K562 (cell line): ENCODE results near the gene SUPT5H. TPM values are rescaled to one million over a fixed set of nuclear protein-coding genes. Genes with fewer than 3 reads are reported as not detected.

Experiments used
- ATAC-seq: fragments of 200-7000 bp; cut with Tn5 transposase; 3 replicates; pipeline ENCODE4 v1.9.1; 2020; ENCODE audit warnings: moderate library complexity
- BruUV-seq: library from RNA; stranded (reverse); fragments of 400-500 nt; replicated peaks from 2 replicates; lab custom pipeline; 2021; lab: Mats Ljungman, UMichigan
- CTCF ChIA-PET: fragments of 300-600 bp; formaldehyde crosslinking; extraction: SDS; loops from one replicate; lab custom pipeline; 2021; ENCODE audit warnings: low intra/inter-chr PET ratio; lab: Yijun Ruan, JAX
- POLR2A ChIA-PET: fragments of 300-600, 350-650 bp; sonication (Branson Sonifier 250); formaldehyde crosslinking; extraction: SDS; loops from one replicate; lab custom pipeline; 2021; ENCODE audit warnings: antibody characterized with exemption, inconsistent platforms; lab: Yijun Ruan, JAX
- DNase-seq, 4 experiments: peaks; one replicate each; pipeline versions ENCODE4 v3.0.0 to v3.0.0-alpha.2; 2011 to 2018; ENCODE audit warnings: low spot score in 3 of 4, mixed read lengths in 3 of 4; ENCODE audit errors: extremely low read depth in 1 of 4
- FAIRE-seq: peaks from 2 replicates; lab custom pipeline; 2011; peaks lifted over from hg19 to GRCh38; lab: Jason Lieb, UNC
- H2AFZ ChIP-seq: 2 replicates; pipeline ENCODE4 v1.6.0; 2011; ENCODE audit warnings: low read depth, low read length, control low read depth, inconsistent platforms
- H3K27ac ChIP-seq: fragments of 200-600 bp; 3 replicates; pipeline ENCODE4 v1.8.0; 2011; ENCODE audit warnings: low read depth, mild to moderate bottlenecking, control low read depth, inconsistent platforms, low read length, moderate library complexity, mixed read lengths; ENCODE audit errors: extremely low read depth
- H3K27me3 ChIP-seq, 2 experiments: fragments of 300-600 bp in 1 of 2; 2 replicates in 1 of 2; 3 replicates in 1 of 2; pipeline versions ENCODE4 v1.6.0 to v1.8.0; 2011; ENCODE audit warnings: inconsistent platforms in 2 of 2, low read length in 2 of 2, mild to moderate bottlenecking in 1 of 2, mixed read lengths in 1 of 2, moderate library complexity in 1 of 2; ENCODE audit not compliant: control insufficient read depth in 2 of 2, insufficient read depth in 2 of 2
- H3K36me3 ChIP-seq: fragments of 300-600 bp; 3 replicates; pipeline ENCODE4 v1.8.0; 2011; ENCODE audit warnings: mild to moderate bottlenecking, low read length, inconsistent platforms; ENCODE audit not compliant: control insufficient read depth, insufficient read depth
- H3K4me1 ChIP-seq, 2 experiments: fragments of 200-600 bp in 1 of 2; replicated peaks in 1 of 2; 2 replicates in 1 of 2; 3 replicates in 1 of 2; pipeline versions ENCODE4 v1.5.1 to v1.8.0; 2011; ENCODE audit warnings: inconsistent platforms in 2 of 2, low read length in 2 of 2, mild to moderate bottlenecking in 1 of 2, mixed read lengths in 1 of 2, moderate library complexity in 1 of 2; ENCODE audit not compliant: control insufficient read depth in 2 of 2, insufficient read depth in 2 of 2
- H3K4me2 ChIP-seq: 2 replicates; pipeline ENCODE4 v1.6.1; 2011; ENCODE audit warnings: low read length, control low read depth, inconsistent platforms, mixed read lengths; ENCODE audit not compliant: insufficient read depth
- H3K4me3 ChIP-seq: fragments of 200-600 bp; sonication (generic), shearing (Covaris generic); 2 replicates; pipeline ENCODE4 v1.5.1; 2016; ENCODE audit warnings: control low read depth, inconsistent platforms
- H3K79me2 ChIP-seq: fragments of 200-600 bp; 3 replicates; pipeline ENCODE4 v1.8.0; 2011; ENCODE audit warnings: low read length, inconsistent platforms; ENCODE audit not compliant: control insufficient read depth, insufficient read depth
- H3K9ac ChIP-seq, 2 experiments: 2 replicates each; pipeline versions ENCODE4 v1.6.0 to v1.6.1; 2011; ENCODE audit warnings: low read depth in 2 of 2, low read length in 2 of 2, control low read depth in 1 of 2, inconsistent platforms in 1 of 2, mild to moderate bottlenecking in 1 of 2, mixed read lengths in 1 of 2; ENCODE audit not compliant: insufficient read depth in 1 of 2
- H3K9me1 ChIP-seq: one replicate; pipeline ENCODE4 v1.6.0; 2011; ENCODE audit warnings: inconsistent platforms, mild to moderate bottlenecking, low read length, moderate library complexity; ENCODE audit not compliant: control insufficient read depth, insufficient read depth
- H3K9me3 ChIP-seq: replicated peaks from 2 replicates; pipeline ENCODE4 v1.5.1; 2011; ENCODE audit warnings: low read depth, low read length, inconsistent platforms; ENCODE audit not compliant: control insufficient read depth, insufficient read depth
- H4K20me1 ChIP-seq: replicated peaks from 2 replicates; pipeline ENCODE4 v1.6.1; 2011; ENCODE audit warnings: low read length, inconsistent platforms, mixed read lengths; ENCODE audit not compliant: control insufficient read depth, insufficient read depth
- ARHGAP35 ChIP-seq: fragments of 450-650 bp; IDR thresholded peaks from 2 replicates; pipeline ENCODE4 v1.6.1; 2018; ENCODE audit not compliant: partially characterized antibody
- DDX20 ChIP-seq: fragments of 450-650 bp; IDR thresholded peaks from 2 replicates; pipeline ENCODE4 v1.6.1; 2016; ENCODE audit warnings: missing genetic modification characterization, low read depth, mild to moderate bottlenecking, missing compliant biosample characterization, moderate library complexity
- ELF2 ChIP-seq: fragments of 250-450 bp; sonication (Bioruptor Pico); IDR thresholded peaks from 2 replicates; pipeline ENCODE4 v1.5.0; 2021; ENCODE audit warnings: mild to moderate bottlenecking
- GTF2A2 ChIP-seq: IDR thresholded peaks from 2 replicates; pipeline ENCODE4 v1.6.1; 2016; ENCODE audit warnings: mild to moderate bottlenecking, missing genetic modification characterization, missing compliant biosample characterization
- HMGN3 ChIP-seq: IDR thresholded peaks from 2 replicates; pipeline ENCODE4 v1.6.1; 2011; ENCODE audit warnings: borderline replicate concordance, low read depth, mild to moderate bottlenecking, mixed read lengths, low read length; ENCODE audit not compliant: insufficient read length; ENCODE audit errors: extremely low read depth
- POLR2A ChIP-seq: fragments of 450-650 bp; conservative IDR thresholded peaks from 2 replicates; pipeline ENCODE4 v1.6.1; 2016
- POLR2AphosphoS5 ChIP-seq: IDR thresholded peaks from 2 replicates; pipeline ENCODE4 v1.6.1; 2011; ENCODE audit warnings: mild to moderate bottlenecking, low read depth, low read length, moderate library complexity; ENCODE audit not compliant: control insufficient read depth, insufficient read depth
- POLR2G ChIP-seq: fragments of 200-400 bp; formaldehyde crosslinking; IDR thresholded peaks from 2 replicates; pipeline ENCODE4 v1.6.1; 2017; ENCODE audit warnings: low read depth, mild to moderate bottlenecking, antibody characterized with exemption, low read length, moderate library complexity
- SIN3A ChIP-seq, 2 experiments: fragments of 150-350 bp in 1 of 2; IDR thresholded peaks; 2 replicates each; pipeline ENCODE4 v1.6.1; 2011 to 2016; ENCODE audit warnings: borderline replicate concordance in 2 of 2, low read depth in 2 of 2, low read length in 2 of 2, mild to moderate bottlenecking in 2 of 2, moderate library complexity in 2 of 2; ENCODE audit not compliant: control insufficient read depth in 1 of 2
- TAF1 ChIP-seq: IDR thresholded peaks from 2 replicates; pipeline ENCODE4 v1.6.1; 2011; ENCODE audit warnings: mild to moderate bottlenecking, low read length, moderate library complexity; ENCODE audit not compliant: insufficient read depth, control insufficient read depth, severe bottlenecking; ENCODE audit errors: extremely low read depth
- TAF9B ChIP-seq: fragments of 450-650 bp; IDR thresholded peaks from 2 replicates; pipeline ENCODE4 v1.6.1; 2018; ENCODE audit warnings: mild to moderate bottlenecking; ENCODE audit not compliant: partially characterized antibody
- U2AF1 ChIP-seq: fragments of 200-400 bp; formaldehyde crosslinking; optimal IDR thresholded peaks from 2 replicates; pipeline ENCODE3; 2017; ENCODE audit warnings: mild to moderate bottlenecking, low read depth, low read length, moderate library complexity
- ZBTB7A ChIP-seq: IDR thresholded peaks from 2 replicates; pipeline ENCODE4 v1.6.1; 2011; ENCODE audit warnings: low read depth, mild to moderate bottlenecking, low read length, moderate library complexity, borderline replicate concordance; ENCODE audit not compliant: control insufficient read depth
- ZFX ChIP-seq: sonication (generic); formaldehyde crosslinking; IDR thresholded peaks from 2 replicates; pipeline ENCODE4 v1.8.0; 2022; ENCODE audit warnings: mild to moderate bottlenecking, missing genetic modification reagents, moderate library complexity
- WGBS: fragments of 100-300 bp; shearing (Covaris generic); methylation state at CpG from one replicate; pipeline ENCODE4 v1.1.6; 2016; ENCODE audit warnings: low coverage, mixed read lengths; ENCODE audit not compliant: insufficient coverage; ENCODE audit errors: missing lambda C conversion rate; 5-methylcytosine and 5-hydroxymethylcytosine counted together
- in situ Hi-C: fragments of 300-500 bp; cut with MboI; formaldehyde crosslinking; loops from 4 replicates; pipeline ENCODE4 v1.15.0; 2018; ENCODE audit warnings: inconsistent platforms, mixed read lengths
- intact Hi-C: fragments of 100-400 bp; cut with micrococcal nuclease; formaldehyde crosslinking; loops from 2 replicates; pipeline ENCODE4 v1.14.2; 2022
- polyA plus RNA-seq, 8 experiments: library from polyadenylated mRNA; depleted of rRNA in 4 of 8; stranded (reverse) in 5 of 8; unstranded in 3 of 8; fragments of >200 nt; fragmentation: Nextera tagmentation in 2 of 8; fragmentation: Illumina TruSeq in 1 of 8; extraction: Ambion mirVana in 2 of 8; extraction: Trizol in 1 of 8; gene quantifications; 2 replicates each; pipeline versions ENCODE4 v1.2.1 to v1.2.3, GENCODE V29; 2011 to 2014; ENCODE audit warnings: inconsistent platforms in 1 of 8, missing spikeins in 1 of 8
- total RNA-seq, 7 experiments: library from RNA; depleted of rRNA in 6 of 7; stranded (reverse); fragments of >200 nt in 6 of 7; fragmentation: Illumina TruSeq in 2 of 7; extraction: Trizol in 2 of 7; gene quantifications; 2 replicates each; pipeline versions ENCODE4 v1.2.1 to v1.2.3, GENCODE V29; 2011 to 2021; ENCODE audit warnings: low replicate concordance in 1 of 7
- TF ChIP-seq, protein P1 (sequence below), 2 experiments: fragments of 450-650 bp in 1 of 2; IDR thresholded peaks; 2 replicates each; pipeline ENCODE4 v1.6.1; 2011 to 2017; ENCODE audit warnings: low read depth in 2 of 2, antibody characterized with exemption in 1 of 2, borderline replicate concordance in 1 of 2, low read length in 1 of 2, mild to moderate bottlenecking in 1 of 2, mixed read lengths in 1 of 2; ENCODE audit not compliant: control insufficient read depth in 1 of 2
- TF ChIP-seq, protein P2 (sequence below): sonication (generic); formaldehyde crosslinking; IDR thresholded peaks from 2 replicates; pipeline ENCODE4 v1.8.0; 2022; ENCODE audit warnings: missing genetic modification reagents, mild to moderate bottlenecking, moderate library complexity, borderline replicate concordance

Gene SUPT5H
- total and polyA plus RNA-seq, 9 of the 15 experiments (the other 6 are each of a cell fraction or from before 2014, with no cell fraction given): 13.3 to 85.9 (median 35.9) TPM

DNA sequence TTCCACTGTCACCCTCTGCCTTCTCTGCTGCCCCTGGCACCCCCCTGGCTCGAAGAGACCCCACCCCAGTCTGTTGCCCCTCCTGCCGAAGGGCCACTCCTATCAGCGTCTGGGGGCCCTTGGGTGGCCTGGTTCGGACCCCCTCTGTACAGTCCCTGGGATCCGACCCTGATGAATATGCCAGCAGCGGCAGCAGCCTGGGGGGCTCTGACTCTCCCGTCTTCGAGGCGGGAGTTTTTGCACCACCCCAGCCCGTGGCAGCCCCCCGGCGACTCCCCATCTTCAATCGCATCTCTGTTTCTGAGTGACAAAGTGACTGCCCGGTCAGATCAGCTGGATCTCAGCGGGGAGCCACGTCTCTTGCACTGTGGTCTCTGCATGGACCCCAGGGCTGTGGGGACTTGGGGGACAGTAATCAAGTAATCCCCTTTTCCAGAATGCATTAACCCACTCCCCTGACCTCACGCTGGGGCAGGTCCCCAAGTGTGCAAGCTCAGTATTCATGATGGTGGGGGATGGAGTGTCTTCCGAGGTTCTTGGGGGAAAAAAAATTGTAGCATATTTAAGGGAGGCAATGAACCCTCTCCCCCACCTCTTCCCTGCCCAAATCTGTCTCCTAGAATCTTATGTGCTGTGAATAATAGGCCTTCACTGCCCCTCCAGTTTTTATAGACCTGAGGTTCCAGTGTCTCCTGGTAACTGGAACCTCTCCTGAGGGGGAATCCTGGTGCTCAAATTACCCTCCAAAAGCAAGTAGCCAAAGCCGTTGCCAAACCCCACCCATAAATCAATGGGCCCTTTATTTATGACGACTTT is 36.8 kb upstream of the SUPT5H start:
- POLR2A ChIA-PET: interaction anchor here (0.7 to 4.0 kb wide), 8 partner anchors 11 to 217 kb away, joined by 3 to 18 read pairs (median 6); partner anchors contain the start of genes MED29, PAF1, RPS16 and SAMD4B
- intact Hi-C loops (no loop called here), in situ Hi-C loops (no loop called here)
- H3K27ac ChIP-seq: peak overlapping the region; percentile 98
- BruUV-seq: no TSS peak
- FAIRE-seq (no peak), ATAC-seq (no peak), DNase-seq (peak in 1 of 4 experiments; percentile 14)
- peaks cover 4% of the 10 kb centered on the region; the same call in 1 of the 2 replicates for H4K20me1 ChIP-seq
- H2AFZ ChIP-seq: no peak overlapping the region
- H3K79me2 ChIP-seq: peaks cover 52% of the 10 kb centered on the region
- no peaks in the 10 kb centered on the region for H3K9me1 ChIP-seq
- peak overlapping the region; percentile 91 to 97 for H3K9ac ChIP-seq
- peak overlapping the region; percentile 85 for H3K4me2 ChIP-seq
- 50% methylated on average over 19 of the region's 20 CpGs for WGBS
- peaks cover 13% of the 10 kb centered on the region; the same call in 1 of the 3 replicates for H3K36me3 ChIP-seq
- CTCF ChIA-PET: interaction anchor here (0.6 to 0.8 kb wide), 2 partner anchors 11 to 522 kb away, joined by 3 to 5 read pairs; no protein-coding TSS in a partner anchor
- peaks cover 47 to 76% of the 10 kb centered on the region in 2 experiments for H3K4me1 ChIP-seq
- peak overlapping the region; percentile 78 for H3K4me3 ChIP-seq
- no peaks in the 10 kb centered on the region for H3K27me3 ChIP-seq
- H3K9me3 ChIP-seq: no peaks in the 10 kb centered on the region
- TF ChIP-seq TAF1 (peak; percentile 13), TAF9B (no peak), POLR2G (peak; percentile 67), ARHGAP35 (no peak), SIN3A (IDR thresholded peaks at IDR 0.05; ENCODE audit: borderline replicate concordance in 2 of 2, control insufficient read depth in 1 of 2, low read depth in 2 of 2, low read length in 2 of 2) (peak in 1 of 2 experiments; percentile 19; a peak in 1 of 4 replicates), ZFX (CRISPR knock-in tag) (peak; percentile 30; the same call in 1 of the 2 replicates), HMGN3 (peak; percentile 8), U2AF1 (no peak), ZBTB7A (peak; percentile 36; the same call in 1 of the 2 replicates), ELF2 (CRISPR knock-in tag) (no peak), POLR2AphosphoS5 (peak; percentile 33; the same call in 1 of the 2 replicates), GTF2A2 (tag) (no peak), DDX20 (tag) (no peak), POLR2A (peak; percentile 46)
- TF ChIP-seq, protein P1, sequence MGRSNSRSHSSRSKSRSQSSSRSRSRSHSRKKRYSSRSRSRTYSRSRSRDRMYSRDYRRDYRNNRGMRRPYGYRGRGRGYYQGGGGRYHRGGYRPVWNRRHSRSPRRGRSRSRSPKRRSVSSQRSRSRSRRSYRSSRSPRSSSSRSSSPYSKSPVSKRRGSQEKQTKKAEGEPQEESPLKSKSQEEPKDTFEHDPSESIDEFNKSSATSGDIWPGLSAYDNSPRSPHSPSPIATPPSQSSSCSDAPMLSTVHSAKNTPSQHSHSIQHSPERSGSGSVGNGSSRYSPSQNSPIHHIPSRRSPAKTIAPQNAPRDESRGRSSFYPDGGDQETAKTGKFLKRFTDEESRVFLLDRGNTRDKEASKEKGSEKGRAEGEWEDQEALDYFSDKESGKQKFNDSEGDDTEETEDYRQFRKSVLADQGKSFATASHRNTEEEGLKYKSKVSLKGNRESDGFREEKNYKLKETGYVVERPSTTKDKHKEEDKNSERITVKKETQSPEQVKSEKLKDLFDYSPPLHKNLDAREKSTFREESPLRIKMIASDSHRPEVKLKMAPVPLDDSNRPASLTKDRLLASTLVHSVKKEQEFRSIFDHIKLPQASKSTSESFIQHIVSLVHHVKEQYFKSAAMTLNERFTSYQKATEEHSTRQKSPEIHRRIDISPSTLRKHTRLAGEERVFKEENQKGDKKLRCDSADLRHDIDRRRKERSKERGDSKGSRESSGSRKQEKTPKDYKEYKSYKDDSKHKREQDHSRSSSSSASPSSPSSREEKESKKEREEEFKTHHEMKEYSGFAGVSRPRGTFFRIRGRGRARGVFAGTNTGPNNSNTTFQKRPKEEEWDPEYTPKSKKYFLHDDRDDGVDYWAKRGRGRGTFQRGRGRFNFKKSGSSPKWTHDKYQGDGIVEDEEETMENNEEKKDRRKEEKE (IDR thresholded peaks at IDR 0.05; ENCODE audit: borderline replicate concordance in 1 of 2, control insufficient read depth in 1 of 2, low read depth in 2 of 2, low read length in 1 of 2): peak in 1 of 2 experiments; percentile 61; a peak in 1 of 4 replicates
- TF ChIP-seq, protein P2, sequence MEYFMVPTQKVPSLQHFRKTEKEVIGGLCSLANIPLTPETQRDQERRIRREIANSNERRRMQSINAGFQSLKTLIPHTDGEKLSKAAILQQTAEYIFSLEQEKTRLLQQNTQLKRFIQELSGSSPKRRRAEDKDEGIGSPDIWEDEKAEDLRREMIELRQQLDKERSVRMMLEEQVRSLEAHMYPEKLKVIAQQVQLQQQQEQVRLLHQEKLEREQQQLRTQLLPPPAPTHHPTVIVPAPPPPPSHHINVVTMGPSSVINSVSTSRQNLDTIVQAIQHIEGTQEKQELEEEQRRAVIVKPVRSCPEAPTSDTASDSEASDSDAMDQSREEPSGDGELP: peak; percentile 59
